ENCODE results near the gene ACTG1. TPM values are rescaled to one million over a fixed set of nuclear protein-coding genes. Genes with fewer than 3 reads are reported as not detected.

The ACTG1 gene
- polyA plus RNA-seq, 1 of the 3 experiments (the other 2 are of a cell fraction), result 7,871 TPM

DNA sequence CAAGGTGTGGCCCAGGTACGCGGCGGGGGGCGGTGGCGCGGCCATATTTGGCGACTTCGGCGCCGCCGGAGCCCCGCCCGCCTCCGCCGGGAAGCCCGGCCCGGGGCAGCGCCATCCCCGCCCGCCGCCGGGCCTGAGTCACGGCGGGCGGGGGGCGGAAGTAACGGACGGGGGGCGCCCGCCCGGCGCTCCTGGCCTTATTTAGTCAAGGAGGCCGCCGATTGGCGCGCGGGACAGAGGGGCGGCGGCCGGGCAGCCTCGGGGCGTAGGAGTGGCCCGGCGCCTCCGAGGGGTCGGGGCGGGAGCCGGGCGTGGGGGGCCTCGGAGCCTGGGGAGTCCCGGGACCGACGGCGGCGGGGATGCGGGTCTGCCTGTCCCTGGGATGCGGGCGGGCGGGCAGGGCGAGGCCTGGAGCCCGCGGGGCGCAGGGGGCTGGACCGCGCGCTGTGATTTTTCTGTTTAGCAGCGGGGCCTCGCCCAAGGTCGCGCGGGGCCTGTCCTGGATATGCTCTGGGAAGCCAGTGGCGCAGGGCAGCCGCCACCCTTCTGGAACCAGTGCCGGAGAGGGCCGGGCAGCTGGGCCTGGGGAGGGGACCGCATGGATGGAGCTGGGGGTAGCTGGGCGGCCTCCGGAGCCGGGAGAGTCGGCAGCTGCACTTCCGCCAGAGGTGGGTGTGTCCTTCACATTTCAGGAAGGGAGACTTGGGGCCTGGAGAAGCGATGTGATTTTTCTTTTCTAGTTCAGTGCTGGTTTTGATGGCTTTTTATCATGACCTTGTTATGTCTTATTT is 2.3 kb upstream of the ACTG1 start (continued):
- TF ChIP-seq, protein P1, sequence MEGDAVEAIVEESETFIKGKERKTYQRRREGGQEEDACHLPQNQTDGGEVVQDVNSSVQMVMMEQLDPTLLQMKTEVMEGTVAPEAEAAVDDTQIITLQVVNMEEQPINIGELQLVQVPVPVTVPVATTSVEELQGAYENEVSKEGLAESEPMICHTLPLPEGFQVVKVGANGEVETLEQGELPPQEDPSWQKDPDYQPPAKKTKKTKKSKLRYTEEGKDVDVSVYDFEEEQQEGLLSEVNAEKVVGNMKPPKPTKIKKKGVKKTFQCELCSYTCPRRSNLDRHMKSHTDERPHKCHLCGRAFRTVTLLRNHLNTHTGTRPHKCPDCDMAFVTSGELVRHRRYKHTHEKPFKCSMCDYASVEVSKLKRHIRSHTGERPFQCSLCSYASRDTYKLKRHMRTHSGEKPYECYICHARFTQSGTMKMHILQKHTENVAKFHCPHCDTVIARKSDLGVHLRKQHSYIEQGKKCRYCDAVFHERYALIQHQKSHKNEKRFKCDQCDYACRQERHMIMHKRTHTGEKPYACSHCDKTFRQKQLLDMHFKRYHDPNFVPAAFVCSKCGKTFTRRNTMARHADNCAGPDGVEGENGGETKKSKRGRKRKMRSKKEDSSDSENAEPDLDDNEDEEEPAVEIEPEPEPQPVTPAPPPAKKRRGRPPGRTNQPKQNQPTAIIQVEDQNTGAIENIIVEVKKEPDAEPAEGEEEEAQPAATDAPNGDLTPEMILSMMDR (IDR thresholded peaks at IDR 0.05), result no peak
- TF ChIP-seq PBX3 (IDR thresholded peaks at IDR 0.05), result no peak
- TF ChIP-seq FOSL2 (IDR thresholded peaks at IDR 0.05; ENCODE audit: borderline replicate concordance, low read depth), result peak; percentile 48; the same call in 1 of the 2 replicates
- TF ChIP-seq RFX5 (IDR thresholded peaks at IDR 0.05; ENCODE audit: low read length), result no peak
- peak; percentile 86; the same call in 1 of the 2 replicates for TF ChIP-seq SIN3A (IDR thresholded peaks at IDR 0.05; ENCODE audit: borderline replicate concordance, low read depth, low read length)
- TF ChIP-seq GABPA (IDR thresholded peaks at IDR 0.05; ENCODE audit: low read depth), result peak; percentile 65
- TF ChIP-seq TAF1 (IDR thresholded peaks at IDR 0.05; ENCODE audit: borderline replicate concordance, low read depth, low read length), result peak; percentile 44
- TF ChIP-seq TEAD4 (IDR thresholded peaks at IDR 0.05; ENCODE audit: borderline replicate concordance, insufficient read depth), result 0 out of 2 replicates have a peak, but pooled peaks have one; percentile 10
- TF ChIP-seq, protein P2, sequence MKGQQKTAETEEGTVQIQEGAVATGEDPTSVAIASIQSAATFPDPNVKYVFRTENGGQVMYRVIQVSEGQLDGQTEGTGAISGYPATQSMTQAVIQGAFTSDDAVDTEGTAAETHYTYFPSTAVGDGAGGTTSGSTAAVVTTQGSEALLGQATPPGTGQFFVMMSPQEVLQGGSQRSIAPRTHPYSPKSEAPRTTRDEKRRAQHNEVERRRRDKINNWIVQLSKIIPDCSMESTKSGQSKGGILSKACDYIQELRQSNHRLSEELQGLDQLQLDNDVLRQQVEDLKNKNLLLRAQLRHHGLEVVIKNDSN (IDR thresholded peaks at IDR 0.05; ENCODE audit: borderline replicate concordance, low read depth), result no peak
- TF ChIP-seq FOXM1 (IDR thresholded peaks at IDR 0.05; ENCODE audit: low read depth), result no peak
- TF ChIP-seq GATA2 (CRISPR knock-in tag; IDR thresholded peaks at IDR 0.05), result no peak
- TF ChIP-seq YY1 (IDR thresholded peaks at IDR 0.05; ENCODE audit: low read depth), result no peak
- no peak for TF ChIP-seq RAD21 (IDR thresholded peaks at IDR 0.05; ENCODE audit: low read length)

GRCh38 chr17:81514489-81514738 is 1.8 kb upstream of the ACTG1 start:
- Histone ChIP-seq H3K27ac (ENCODE audit: low read depth in 2 of 2, low read length in 1 of 2) (peak overlapping the region; percentile 88 to 93), H3F3A (replicated peaks; ENCODE audit: insufficient read depth) (peaks cover 53% of the 10 kb centered on the region), H4K20me1 (ENCODE audit: insufficient read depth) (peaks cover 35% of the 10 kb centered on the region), H3K27me3 (ENCODE audit: insufficient read depth) (no peaks in the 10 kb centered on the region), H3K9me3 (no peaks in the 10 kb centered on the region), H3K79me2 (ENCODE audit: insufficient read depth) (peaks cover 91% of the 10 kb centered on the region), H2AFZ (ENCODE audit: low read depth) (no peak overlapping the region), H3K4me3 (ENCODE audit: low read depth in 2 of 2, low read length in 1 of 2) (peak overlapping the region; percentile 69 to 73; a peak in 3 of 4 replicates), H3K9me2 (no peaks in the 10 kb centered on the region), H3K4me2 (peak overlapping the region; percentile 98; the same call in 1 of the 2 replicates), H3K36me3 (replicated peaks in 1 of 2; ENCODE audit: control insufficient read depth in 1 of 2, insufficient read depth in 2 of 2, low read length in 1 of 2) (peaks cover 27 to 31% of the 10 kb centered on the region in 2 experiments), H3K4me1 (ENCODE audit: control insufficient read depth in 1 of 2, insufficient read depth in 2 of 2, low read depth in 1 of 2, low read length in 1 of 2) (peaks cover 17 to 52% of the 10 kb centered on the region in 2 experiments; a peak in 3 of 4 replicates), H3K9ac (peak overlapping the region; percentile 84; the same call in 1 of the 2 replicates)
- POLR2A ChIA-PET, result interaction anchor here (2.5 kb wide), 1 partner anchor 78 kb away, joined by 6 read pairs; no protein-coding TSS in a partner anchor
- TF ChIP-seq FOXJ3 (CRISPR knock-in tag; IDR thresholded peaks at IDR 0.05) (no peak), GATA2 (CRISPR knock-in tag; IDR thresholded peaks at IDR 0.05) (no peak), EZH2phosphoT487 (IDR thresholded peaks at IDR 0.05; ENCODE audit: borderline replicate concordance, low read depth) (no peak)
- TF ChIP-seq, protein P1 (IDR thresholded peaks at IDR 0.05), result no peak
- DNase-seq, result no peak
- CTCF ChIA-PET, result interaction anchor here (4.2 kb wide), 1 partner anchor 23 kb away, joined by 20 read pairs; no protein-coding TSS in a partner anchor
- 26% methylated on average over 32 of the region's 34 CpGs for WGBS (ENCODE audit: low lambda C conversion rate)

Measured in SK-N-SH (cell line).